Right cardiac atrium (tissue), 5 donors: Measurements from ENCODE around the gene ZNF107. TPM values are rescaled to one million over a fixed set of nuclear protein-coding genes. Genes with fewer than 3 reads are reported as not detected.

Experiments used
- ATAC-seq, 2 donors: fragments of 200-7000 bp; cut with Tn5 transposase; one replicate each; pipeline versions ENCODE4 v1.8.0 to v1.9.1; 2020; ENCODE audit warnings: moderate library complexity in 2 of 2, mild to moderate bottlenecking in 1 of 2
- DNase-seq, 3 donors: peaks; one replicate each; pipeline ENCODE4 v3.0.0-alpha.2; 2020
- H3K27ac ChIP-seq: one replicate; pipeline ENCODE4 v1.5.1; 2013; ENCODE audit warnings: mild to moderate bottlenecking, low read length, control low read depth, moderate library complexity
- H3K27me3 ChIP-seq: one replicate; pipeline ENCODE4 v1.6.1; 2013; ENCODE audit not compliant: control insufficient read depth, insufficient read depth
- H3K4me1 ChIP-seq: one replicate; pipeline ENCODE4 v1.6.1; 2013; ENCODE audit warnings: low read length; ENCODE audit not compliant: control insufficient read depth, insufficient read depth
- H3K4me3 ChIP-seq: one replicate; pipeline ENCODE4 v1.5.1; 2013; ENCODE audit warnings: low read length, control low read depth
- H3K9me3 ChIP-seq: one replicate; pipeline ENCODE4 v1.6.1; 2013; ENCODE audit warnings: low read length; ENCODE audit not compliant: control insufficient read depth
- WGBS: extraction: QIAGEN DNeasy Blood & Tissue Kit; methylation state at CpG from one replicate; pipeline ENCODE4 v1.1.7; 2013; 5-methylcytosine and 5-hydroxymethylcytosine counted together
- intact Hi-C, 4 donors: fragments of 100-400 bp; cut with DNase I; formaldehyde crosslinking; loops; one replicate each; pipeline versions ENCODE4 v1.11.0 to v1.14.0; 2022 to 2023
- polyA plus RNA-seq: library from polyadenylated mRNA; stranded (reverse); fragments of 200-250 nt; gene quantifications from one replicate; pipeline ENCODE4 v1.2.3, GENCODE V29; 2013
- total RNA-seq, 4 donors: library from RNA; stranded (reverse); fragmentation: NEBNext Ultra II Directional; extraction: Animal tissue kit (Norgen Biotek cat#: 25700); gene quantifications; one replicate each; pipeline ENCODE4 v1.2.1, GENCODE V29; 2021
- donor health status: healthy with polysubstance abuse.
- donor health status: DM: no; HTN: yes; CAD: no.
- donor health status: DM: no; HTN: no; CAD: no.
- donor health status: DM: no; HTN: yes; CAD: no; lungs with severe emphysema.
- donor health status: DM: yes; HTN: yes; CAD: no.

The ZNF107 gene
- total and polyA plus RNA-seq, 5 donors = 1.3 to 3.1 (median 2.6) TPM

- Histone ChIP-seq H3K4me1 (no peaks in the 10 kb centered on the region), H3K27me3 (no peaks in the 10 kb centered on the region), H3K4me3 (no peak overlapping the region), H3K9me3 (no peaks in the 10 kb centered on the region), H3K27ac (no peak overlapping the region)
- intact Hi-C loops = no loop called here
- no peak for ATAC-seq
- no peak for DNase-seq
- 56% methylated on average over 1 of the region's 1 CpG for WGBS
Measured at GRCh38 chr7:64632029-64632428, 33.9 kb upstream of the ZNF107 start.

DNA sequence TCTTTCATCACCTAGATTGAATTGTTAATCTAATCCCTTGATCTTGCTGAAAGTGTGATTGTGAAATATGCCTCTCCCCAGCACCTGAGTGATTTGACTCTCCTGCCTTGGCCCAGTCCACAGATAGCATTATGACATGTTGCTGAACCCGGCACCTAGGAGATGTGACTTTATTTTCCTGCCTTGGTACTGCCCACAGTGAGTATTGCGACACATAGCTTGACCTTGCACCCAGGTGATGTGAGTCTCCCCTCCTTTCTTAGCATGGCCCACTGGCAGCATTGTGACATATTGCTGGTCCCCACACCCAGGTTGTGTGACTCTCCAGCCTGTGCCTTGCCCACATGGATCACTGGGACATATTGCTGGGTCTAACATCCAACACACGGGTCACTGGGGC is 32.5 kb upstream of the ZNF107 start:
- Histone ChIP-seq H3K27ac (no peak overlapping the region), H3K9me3 (no peaks in the 10 kb centered on the region), H3K4me3 (no peak overlapping the region), H3K4me1 (no peaks in the 10 kb centered on the region), H3K27me3 (no peaks in the 10 kb centered on the region)
- DNase-seq (no peak), ATAC-seq (no peak)
- intact Hi-C loops = no loop called here
- WGBS = 68% methylated on average over 3 of the region's 3 CpGs

DNA sequence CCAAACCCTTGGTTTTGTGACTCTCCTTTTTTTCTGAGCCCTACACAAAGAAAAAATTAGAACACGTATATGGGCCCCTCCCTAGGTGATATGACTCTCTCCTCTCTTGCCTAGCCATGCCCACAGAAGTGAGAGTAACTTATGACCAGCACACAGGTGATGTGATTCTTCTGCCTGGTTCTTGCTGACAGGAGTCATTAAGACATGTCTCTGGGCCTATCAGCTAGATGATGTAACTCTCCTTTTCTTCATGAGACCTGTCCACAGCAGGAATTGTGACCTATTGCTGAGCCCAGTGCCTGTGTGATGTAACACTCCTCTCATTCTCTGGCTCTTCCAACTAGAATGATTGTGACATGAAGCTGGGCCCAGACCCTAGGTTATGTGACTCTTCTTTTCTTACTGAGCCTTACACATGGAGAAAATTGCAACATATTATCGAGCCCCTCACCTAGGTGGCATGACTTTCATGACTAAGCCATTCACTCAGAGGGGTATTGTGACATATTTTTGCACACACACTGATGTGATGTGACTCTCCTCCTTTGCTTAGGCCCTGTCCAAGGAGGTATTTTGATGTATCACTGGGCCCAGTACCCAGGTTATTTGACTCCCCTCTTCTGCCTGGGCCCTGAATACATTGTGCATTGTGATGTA is 31.4 kb upstream of the ZNF107 start:
- WGBS = 64% methylated on average over 2 of the region's 2 CpGs
- intact Hi-C loops = no loop called here
- ATAC-seq = no peak

GRCh38 chr7:64636386-64636785 is 29.5 kb upstream of the ZNF107 start:
- DNase-seq (no peak), ATAC-seq (no peak)
- WGBS = 59% methylated on average over 4 of the region's 4 CpGs
- Histone ChIP-seq H3K27me3 (no peaks in the 10 kb centered on the region), H3K9me3 (no peaks in the 10 kb centered on the region), H3K4me1 (no peaks in the 10 kb centered on the region), H3K27ac (no peak overlapping the region), H3K4me3 (no peak overlapping the region)
- intact Hi-C loops = no loop called here

More for the DNA sequence above, 31.4 kb upstream of the ZNF107 start:
- no peak for DNase-seq
- no peaks in the 10 kb centered on the region for H3K27me3 ChIP-seq
- H3K9me3 ChIP-seq = no peaks in the 10 kb centered on the region
- no peaks in the 10 kb centered on the region for H3K4me1 ChIP-seq
- H3K4me3 ChIP-seq = no peak overlapping the region
- no peak overlapping the region for H3K27ac ChIP-seq

- intact Hi-C loops = no loop called here
- Histone ChIP-seq H3K27ac (no peak overlapping the region), H3K9me3 (no peaks in the 10 kb centered on the region), H3K4me1 (no peaks in the 10 kb centered on the region), H3K4me3 (no peak overlapping the region), H3K27me3 (no peaks in the 10 kb centered on the region)
- ATAC-seq (no peak), DNase-seq (no peak)
- WGBS = 71% methylated on average over 4 of the region's 4 CpGs
Measured at GRCh38 chr7:64637521-64638445, 28.1 kb upstream of the ZNF107 start.

- Histone ChIP-seq H3K27ac (no peak overlapping the region), H3K4me1 (no peaks in the 10 kb centered on the region), H3K9me3 (no peaks in the 10 kb centered on the region), H3K27me3 (no peaks in the 10 kb centered on the region), H3K4me3 (no peak overlapping the region)
- DNase-seq = no peak
- ATAC-seq = no peak
- intact Hi-C loops = no loop called here
- WGBS = 80% methylated on average over 2 of the region's 2 CpGs
Measured at GRCh38 chr7:64638822-64639221, 27.1 kb upstream of the ZNF107 start.

DNA sequence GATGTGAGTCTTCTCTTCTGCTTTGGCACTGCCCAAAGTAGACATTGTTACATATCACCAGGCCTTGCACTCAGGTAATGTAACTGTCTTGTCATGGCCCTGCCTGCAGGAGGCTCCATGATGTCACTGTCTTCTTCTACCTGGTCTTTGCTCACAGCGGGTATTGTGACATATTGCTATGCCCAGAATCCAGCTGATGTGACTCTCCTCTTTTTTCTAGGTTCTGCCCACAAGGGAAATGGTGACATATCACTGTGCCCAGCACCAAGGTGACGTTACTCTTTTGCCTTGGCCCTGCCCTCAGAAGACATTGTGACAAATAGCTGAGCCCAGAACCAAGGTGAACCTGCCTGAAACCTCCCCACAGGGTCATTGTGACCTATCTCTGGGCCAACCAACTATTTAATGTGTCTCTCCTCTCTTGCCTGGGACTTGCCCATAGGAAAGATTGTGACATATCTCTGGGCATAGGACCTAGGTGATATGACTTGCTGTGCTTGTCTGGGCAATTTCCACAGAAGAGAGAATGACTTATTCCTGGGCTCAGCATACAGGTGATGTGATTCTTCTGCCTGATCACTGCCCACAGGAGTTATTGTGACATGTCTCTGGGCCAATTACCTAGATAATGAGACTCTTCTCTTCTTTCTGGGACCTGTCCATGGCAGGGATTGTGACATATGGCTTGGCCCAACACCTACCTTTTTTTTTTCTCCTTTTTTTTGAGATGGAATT is 26.5 kb upstream of the ZNF107 start:
- Histone ChIP-seq H3K4me1 (no peaks in the 10 kb centered on the region), H3K9me3 (no peaks in the 10 kb centered on the region), H3K4me3 (no peak overlapping the region), H3K27ac (no peak overlapping the region), H3K27me3 (no peaks in the 10 kb centered on the region)
- 59% methylated on average over 2 of the region's 2 CpGs for WGBS
- DNase-seq (no peak), ATAC-seq (no peak)
- intact Hi-C loops = no loop called here

- H3K27ac ChIP-seq = no peak overlapping the region
- no peak overlapping the region for H3K4me3 ChIP-seq
- no peak for ATAC-seq
- no peak for DNase-seq
- WGBS = 78% methylated on average over 3 of the region's 3 CpGs
- no peaks in the 10 kb centered on the region for H3K9me3 ChIP-seq
- intact Hi-C loops = no loop called here
- no peaks in the 10 kb centered on the region for H3K4me1 ChIP-seq
- H3K27me3 ChIP-seq = no peaks in the 10 kb centered on the region
Measured at GRCh38 chr7:64640504-64640903, 25.4 kb upstream of the ZNF107 start.

DNA sequence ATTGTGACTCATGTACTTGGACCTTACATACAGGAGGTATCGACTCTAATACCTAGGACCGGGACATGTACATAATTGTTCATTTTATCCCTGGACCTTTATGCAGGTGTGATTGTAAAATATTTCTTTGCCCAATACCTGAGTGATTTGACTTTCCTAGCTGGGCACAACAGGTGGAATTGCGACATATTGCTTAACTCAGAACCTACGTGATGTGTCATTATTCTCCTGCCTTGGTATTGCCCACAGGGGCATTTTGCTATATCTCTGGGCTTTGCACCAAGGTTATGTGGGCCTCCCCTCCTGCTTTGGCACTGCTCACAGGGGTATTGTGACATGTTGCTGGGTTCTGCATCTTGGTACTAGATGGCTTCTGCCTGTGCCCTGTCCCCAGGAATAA is 23.9 kb upstream of the ZNF107 start:
- Histone ChIP-seq H3K4me1 (no peaks in the 10 kb centered on the region), H3K4me3 (no peak overlapping the region), H3K9me3 (no peaks in the 10 kb centered on the region), H3K27ac (no peak overlapping the region), H3K27me3 (no peaks in the 10 kb centered on the region)
- ATAC-seq = no peak
- WGBS = 90% methylated on average over 4 of the region's 4 CpGs
- DNase-seq = no peak
- intact Hi-C loops = no loop called here

- 89% methylated on average over 2 of the region's 2 CpGs for WGBS
- DNase-seq (no peak), ATAC-seq (no peak)
- no peak overlapping the region for H3K27ac ChIP-seq
- no peaks in the 10 kb centered on the region for H3K9me3 ChIP-seq
- intact Hi-C loops = no loop called here
- H3K27me3 ChIP-seq = no peaks in the 10 kb centered on the region
- H3K4me3 ChIP-seq = no peak overlapping the region
- H3K4me1 ChIP-seq = no peaks in the 10 kb centered on the region
Measured at GRCh38 chr7:64642875-64643274, 23.1 kb upstream of the ZNF107 start.

DNA sequence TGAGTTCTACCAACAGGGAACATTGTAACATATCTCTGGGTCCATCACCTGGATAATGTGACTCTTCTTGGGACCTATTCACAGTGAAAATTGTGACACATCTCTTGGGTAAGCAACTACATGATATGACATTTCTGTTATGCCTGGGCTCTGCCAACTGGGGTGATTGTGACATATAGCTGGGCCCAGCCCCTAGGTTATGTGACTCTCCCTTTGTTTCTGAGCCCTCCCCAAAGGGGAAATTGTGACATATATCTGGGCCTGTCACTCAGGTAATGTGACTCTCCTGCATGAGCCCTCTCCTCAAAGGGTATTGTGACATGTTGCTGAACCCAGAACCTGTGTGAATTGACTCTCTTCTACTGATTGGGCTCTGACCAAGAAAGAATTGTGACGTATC is 22.4 kb upstream of the ZNF107 start:
- WGBS = 52% methylated on average over 1 of the region's 1 CpG

More for the DNA sequence above, 22.4 kb upstream of the ZNF107 start:
- no peak overlapping the region for H3K4me3 ChIP-seq
- no peaks in the 10 kb centered on the region for H3K27me3 ChIP-seq
- ATAC-seq (no peak), DNase-seq (no peak)
- intact Hi-C loops = no loop called here
- no peak overlapping the region for H3K27ac ChIP-seq
- no peaks in the 10 kb centered on the region for H3K9me3 ChIP-seq
- H3K4me1 ChIP-seq = no peaks in the 10 kb centered on the region
